Activated B cell treated with CpG ODN at 0.5 μM for 24 hours (primary cell): ENCODE measurements around the gene RORC. TPM values are rescaled to one million over a fixed set of nuclear protein-coding genes. Genes with fewer than 3 reads are reported as not detected.

Experiments
- ATAC-seq: fragments of 200-7000 bp; cut with Tn5 transposase; one replicate; pipeline ENCODE4 v1.10.0; 2021; ENCODE audit warnings: low read depth, mild to moderate bottlenecking, moderate library complexity
- CTCF ChIA-PET: fragments of 350-600 bp; sonication (Branson Sonifier 250); formaldehyde crosslinking; loops from one replicate; lab custom pipeline; 2021; ENCODE audit warnings: antibody characterized with exemption; lab: Charles Lee
- POLR2A ChIA-PET: fragments of 350-600 bp; sonication (Branson Sonifier 250); formaldehyde crosslinking; loops from one replicate; lab custom pipeline; 2021; ENCODE audit warnings: antibody characterized with exemption; lab: Charles Lee
- DNase-seq: peaks from one replicate; pipeline ENCODE4 v3.0.0; 2022
- H3K27ac Mint-ChIP-seq: one replicate; pipeline ENCODE4 v1.8.0; 2020; ENCODE audit warnings: mixed read lengths
- H3K27me3 Mint-ChIP-seq: one replicate; pipeline ENCODE4 v1.8.0; 2021; ENCODE audit warnings: mixed read lengths
- H3K36me3 Mint-ChIP-seq: one replicate; pipeline ENCODE4 v1.8.0; 2021; ENCODE audit warnings: low read depth, mixed read lengths
- H3K4me1 Mint-ChIP-seq: one replicate; pipeline ENCODE4 v1.8.0; 2021; ENCODE audit warnings: mixed read lengths
- H3K4me3 Mint-ChIP-seq: one replicate; pipeline ENCODE4 v1.8.0; 2020; ENCODE audit warnings: mild to moderate bottlenecking, mixed read lengths
- H3K9me3 Mint-ChIP-seq: one replicate; pipeline ENCODE4 v1.8.0; 2020; ENCODE audit warnings: mixed read lengths
- intact Hi-C: fragments of 100-400 bp; cut with micrococcal nuclease; formaldehyde crosslinking; loops from one replicate; pipeline ENCODE4 v1.15.1; 2024
- total RNA-seq: library from RNA; stranded (reverse); gene quantifications from 2 replicates; pipeline ENCODE4 v1.2.3, GENCODE V29; 2022
- TF ChIP-seq, protein P1 (sequence below): fragments of 200-600 bp; IDR thresholded peaks from one replicate; pipeline ENCODE4 v1.8.0; 2022; ENCODE audit warnings: antibody characterized with exemption, mild to moderate bottlenecking

RORC gene
- total RNA-seq, 1 donor from 2014 or later, result 0.09 TPM

DNA sequence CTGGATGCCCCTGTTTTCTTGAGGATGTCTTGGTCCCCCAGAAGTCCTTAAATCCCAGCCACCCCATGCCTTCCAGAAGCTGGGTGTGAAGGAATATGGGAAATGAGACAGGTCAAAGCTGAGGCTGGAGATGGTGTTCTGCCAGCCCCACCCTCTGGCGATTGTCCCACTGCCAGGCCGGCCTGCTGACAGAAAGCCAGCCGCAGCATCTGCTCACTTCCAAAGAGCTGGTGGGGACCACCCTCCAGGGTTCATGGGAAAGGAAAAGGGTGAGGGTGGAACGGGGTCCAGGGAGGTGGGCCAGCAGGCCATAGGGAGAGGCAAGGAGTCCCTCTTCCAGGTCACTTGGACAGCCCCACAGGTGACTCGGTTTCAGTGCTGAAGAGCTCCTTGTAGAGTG is 24.5 kb downstream of the RORC start:
- ChIA-PET CTCF (no interaction called here), POLR2A (no interaction called here)
- intact Hi-C loops, result no loop called here
- no peaks in the 10 kb centered on the region for H3K9me3 Mint-ChIP-seq
- peaks cover 2% of the 10 kb centered on the region for H3K27me3 Mint-ChIP-seq
- H3K4me3 Mint-ChIP-seq, result no peak overlapping the region
- H3K27ac Mint-ChIP-seq, result no peak overlapping the region
- TF ChIP-seq, protein P1, sequence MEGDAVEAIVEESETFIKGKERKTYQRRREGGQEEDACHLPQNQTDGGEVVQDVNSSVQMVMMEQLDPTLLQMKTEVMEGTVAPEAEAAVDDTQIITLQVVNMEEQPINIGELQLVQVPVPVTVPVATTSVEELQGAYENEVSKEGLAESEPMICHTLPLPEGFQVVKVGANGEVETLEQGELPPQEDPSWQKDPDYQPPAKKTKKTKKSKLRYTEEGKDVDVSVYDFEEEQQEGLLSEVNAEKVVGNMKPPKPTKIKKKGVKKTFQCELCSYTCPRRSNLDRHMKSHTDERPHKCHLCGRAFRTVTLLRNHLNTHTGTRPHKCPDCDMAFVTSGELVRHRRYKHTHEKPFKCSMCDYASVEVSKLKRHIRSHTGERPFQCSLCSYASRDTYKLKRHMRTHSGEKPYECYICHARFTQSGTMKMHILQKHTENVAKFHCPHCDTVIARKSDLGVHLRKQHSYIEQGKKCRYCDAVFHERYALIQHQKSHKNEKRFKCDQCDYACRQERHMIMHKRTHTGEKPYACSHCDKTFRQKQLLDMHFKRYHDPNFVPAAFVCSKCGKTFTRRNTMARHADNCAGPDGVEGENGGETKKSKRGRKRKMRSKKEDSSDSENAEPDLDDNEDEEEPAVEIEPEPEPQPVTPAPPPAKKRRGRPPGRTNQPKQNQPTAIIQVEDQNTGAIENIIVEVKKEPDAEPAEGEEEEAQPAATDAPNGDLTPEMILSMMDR, result no peak
- no peak for ATAC-seq
- no peaks in the 10 kb centered on the region for H3K36me3 Mint-ChIP-seq
- peaks cover 8% of the 10 kb centered on the region for H3K4me1 Mint-ChIP-seq
- DNase-seq, result no peak

DNA sequence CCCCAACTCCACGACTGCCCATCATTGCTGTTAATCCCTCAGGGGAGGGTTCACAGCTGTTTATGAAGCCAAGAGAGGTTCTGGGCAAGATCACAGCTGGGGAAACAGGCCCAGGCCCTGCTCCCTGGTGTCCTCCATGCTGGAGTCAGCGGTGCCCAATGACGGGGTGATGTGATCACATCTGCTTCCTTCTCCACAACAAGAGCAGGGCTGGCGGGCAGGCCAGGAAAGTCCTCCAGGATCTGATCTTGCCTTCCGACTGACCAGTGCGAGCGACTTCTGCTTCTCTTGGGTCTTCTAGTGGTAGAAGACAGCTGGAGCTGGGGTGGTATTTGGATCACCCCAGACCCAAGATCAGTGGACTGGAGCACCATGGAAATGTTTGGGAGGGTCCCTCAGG is 25.4 kb downstream of the RORC start:
- Mint-ChIP-seq H3K4me1 (peaks cover 8% of the 10 kb centered on the region), H3K36me3 (no peaks in the 10 kb centered on the region), H3K27me3 (no peaks in the 10 kb centered on the region), H3K9me3 (no peaks in the 10 kb centered on the region), H3K27ac (no peak overlapping the region), H3K4me3 (no peak overlapping the region)
- ChIA-PET POLR2A (no interaction called here), CTCF (no interaction called here)
- intact Hi-C loops, result no loop called here
- TF ChIP-seq, protein P1, result no peak
- ATAC-seq (no peak), DNase-seq (no peak)

DNA sequence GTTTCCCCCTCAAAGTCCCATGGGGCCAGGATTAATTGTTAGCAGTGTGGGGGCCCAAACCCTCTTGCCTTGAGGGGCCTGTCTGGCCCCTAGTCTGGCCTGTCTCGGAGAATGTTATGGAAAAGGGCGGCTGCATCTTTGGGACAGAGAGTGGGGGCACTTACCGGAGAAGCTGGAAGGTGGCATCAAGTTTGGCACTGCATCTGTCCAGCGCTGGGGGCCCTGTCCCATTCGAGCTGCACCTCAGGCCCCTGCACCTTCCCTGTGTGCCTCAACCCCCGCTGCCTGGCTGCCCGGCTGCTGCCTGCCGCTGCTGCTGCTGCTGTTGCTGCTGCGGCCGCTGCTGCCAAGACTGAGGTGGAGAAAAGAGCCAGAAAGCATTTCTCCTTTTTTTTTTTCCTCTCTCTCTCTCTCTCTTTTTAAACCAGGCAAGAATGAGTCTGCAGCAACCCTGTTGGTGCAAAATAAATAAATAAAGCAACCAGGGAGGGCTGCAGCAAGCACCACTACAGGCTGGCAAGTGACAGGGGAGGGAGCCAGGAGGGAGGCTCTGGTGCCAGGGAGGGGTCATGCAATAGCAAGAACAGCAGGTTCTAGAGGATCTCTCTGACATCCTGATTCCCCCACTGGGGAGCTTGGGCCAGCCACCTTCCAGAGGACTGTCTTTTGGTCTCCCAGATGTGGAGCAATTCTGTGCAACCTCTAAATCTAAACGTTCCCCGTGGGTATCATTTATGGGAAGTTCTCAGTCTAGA is 26.4 kb downstream of the RORC start, which contains the start of gene LINGO4:
Gene LINGO4 (minus strand): TSS at position 354 of the 755 bp plus-strand sequence. CDS start 2,715 bp downstream, outside the sequence.
- DNase-seq (no peak), ATAC-seq (no peak)
- Mint-ChIP-seq H3K27ac (no peak within 1 kb of the TSS), H3K27me3 (peaks cover 3% of the 10 kb centered on the region), H3K4me3 (no peak within 1 kb of the TSS), H3K9me3 (no peaks in the 10 kb centered on the region), H3K36me3 (no peaks in the 10 kb centered on the region), H3K4me1 (peaks cover 8% of the 10 kb centered on the region)
- intact Hi-C loops, result no loop called here
- TF ChIP-seq, protein P1, result no peak
- ChIA-PET CTCF (no interaction called here), POLR2A (interaction anchor here (0.5 kb wide), 1 partner anchor 225 kb away, joined by 6 read pairs; no protein-coding TSS in a partner anchor)

DNA sequence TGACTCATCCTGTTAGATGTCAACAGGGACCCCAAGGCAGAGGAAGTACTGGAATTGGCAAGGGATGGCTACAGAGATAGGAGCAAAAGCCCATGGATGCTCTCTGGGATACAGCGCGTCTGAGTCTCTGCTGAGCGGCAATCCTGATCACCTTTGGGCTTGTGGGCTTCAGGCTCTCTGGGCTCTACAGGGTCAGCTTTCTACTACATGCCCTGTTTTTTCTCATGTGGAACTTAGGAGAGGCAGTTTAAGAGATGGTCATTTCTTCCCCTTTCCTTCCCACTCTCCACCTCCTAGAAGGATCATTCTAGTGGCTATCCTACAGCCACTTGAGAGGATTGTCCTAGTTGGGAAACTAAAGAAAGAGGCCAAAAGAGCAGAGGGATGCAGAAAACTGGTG is 27.7 kb downstream of the RORC start:
- ATAC-seq, result no peak
- TF ChIP-seq, protein P1, result no peak
- Mint-ChIP-seq H3K27me3 (peaks cover 7% of the 10 kb centered on the region), H3K27ac (no peak overlapping the region), H3K9me3 (no peaks in the 10 kb centered on the region), H3K36me3 (no peaks in the 10 kb centered on the region), H3K4me1 (peaks cover 8% of the 10 kb centered on the region), H3K4me3 (no peak overlapping the region)
- POLR2A ChIA-PET, result interaction anchor here (0.6 kb wide), 1 partner anchor 344 kb away, joined by 3 read pairs; the partner anchor contains the start of gene POGZ
- intact Hi-C loops, result no loop called here
- CTCF ChIA-PET, result no interaction called here
- DNase-seq, result no peak

DNA sequence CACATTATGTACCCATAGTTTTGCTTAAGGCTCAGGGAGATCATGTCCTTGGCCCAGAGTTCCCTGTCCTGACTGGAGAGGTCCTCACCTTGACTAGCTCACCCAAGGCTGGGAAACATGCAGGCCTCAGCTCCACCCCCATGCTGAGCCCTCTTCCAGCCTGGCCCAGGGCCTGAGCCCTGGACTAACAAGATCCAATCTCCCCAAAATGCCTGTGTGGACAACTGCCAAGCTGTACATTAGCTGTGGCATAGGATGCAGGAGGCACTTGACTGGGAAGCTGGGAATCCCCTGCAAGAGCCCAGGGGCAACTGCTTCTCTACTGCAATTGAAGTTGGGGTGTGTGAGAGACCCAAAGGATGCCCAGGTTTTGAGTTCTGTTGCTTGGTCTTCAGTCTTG is 28.4 kb downstream of the RORC start:
- ChIA-PET POLR2A (no interaction called here), CTCF (no interaction called here)
- TF ChIP-seq, protein P1, result no peak
- Mint-ChIP-seq H3K36me3 (no peaks in the 10 kb centered on the region), H3K9me3 (no peaks in the 10 kb centered on the region), H3K27me3 (peaks cover 7% of the 10 kb centered on the region), H3K4me3 (no peak overlapping the region), H3K27ac (no peak overlapping the region), H3K4me1 (peaks cover 8% of the 10 kb centered on the region)
- intact Hi-C loops, result no loop called here
- DNase-seq (no peak), ATAC-seq (no peak)
